CD4-positive, alpha-beta T cell (primary cell): Measurements from ENCODE around the gene RAB8B. TPM values are rescaled to one million over a fixed set of nuclear protein-coding genes. Genes with fewer than 3 reads are reported as not detected.

Source experiments
- ATAC-seq: fragments of 200-7000 bp; cut with Tn5 transposase; one replicate; pipeline ENCODE4 v1.10.0; 2022; ENCODE audit warnings: mild to moderate bottlenecking; ENCODE audit not compliant: poor library complexity
- CTCF ChIA-PET: fragments of 350-600 bp; sonication (Branson Sonifier 250); formaldehyde crosslinking; loops from one replicate; lab custom pipeline; 2021; ENCODE audit warnings: antibody characterized with exemption, inconsistent platforms; lab: Charles Lee
- POLR2A ChIA-PET: fragments of 350-600 bp; sonication (Branson Sonifier 250); formaldehyde crosslinking; loops from one replicate; lab custom pipeline; 2021; ENCODE audit warnings: antibody characterized with exemption, inconsistent platforms; lab: Charles Lee
- DNase-seq, 14 experiments: peaks; one replicate each; pipeline ENCODE4 v3.0.0-alpha.2; 2013 to 2020; ENCODE audit warnings: mixed read lengths in 2 of 14
- H3K27ac ChIP-seq, 2 donors: one replicate each; pipeline versions ENCODE4 v1.5.1 to v1.7.0; 2013; ENCODE audit warnings: low read length in 2 of 2, low read depth in 1 of 2, mild to moderate bottlenecking in 1 of 2
- H3K27me3 ChIP-seq, 2 experiments: 1 replicate in 1 of 2; 2 replicates in 1 of 2; pipeline versions ENCODE4 v1.6.1 to v1.7.0; 2013; ENCODE audit warnings: low read length in 2 of 2, control low read depth in 1 of 2, mild to moderate bottlenecking in 1 of 2, moderate library complexity in 1 of 2; ENCODE audit not compliant: insufficient read depth in 2 of 2, control insufficient read depth in 1 of 2
- H3K36me3 ChIP-seq: one replicate; pipeline ENCODE4 v1.6.1; 2013; ENCODE audit warnings: low read length, control low read depth; ENCODE audit not compliant: insufficient read depth
- H3K4me1 ChIP-seq: one replicate; pipeline ENCODE4 v1.6.1; 2013; ENCODE audit warnings: low read length, control low read depth; ENCODE audit not compliant: insufficient read depth
- H3K4me3 ChIP-seq: one replicate; pipeline ENCODE4 v1.5.1; 2013; ENCODE audit warnings: mild to moderate bottlenecking, low read length, moderate library complexity
- H3K9me3 ChIP-seq, 2 experiments: 1 replicate in 1 of 2; 2 replicates in 1 of 2; pipeline versions ENCODE4 v1.6.1 to v1.7.0; 2013; ENCODE audit warnings: low read length in 2 of 2, mild to moderate bottlenecking in 2 of 2, control low read depth in 1 of 2, moderate library complexity in 1 of 2; ENCODE audit not compliant: control insufficient read depth in 1 of 2, insufficient read depth in 1 of 2
- H3K27ac Mint-ChIP-seq: one replicate; pipeline ENCODE4 v1.8.0; 2020; ENCODE audit warnings: mixed read lengths
- H3K27me3 Mint-ChIP-seq: one replicate; pipeline ENCODE4 v1.8.0; 2021; ENCODE audit warnings: mixed read lengths
- H3K36me3 Mint-ChIP-seq: one replicate; pipeline ENCODE4 v1.8.0; 2021; ENCODE audit warnings: low read depth, mixed read lengths
- H3K4me1 Mint-ChIP-seq: one replicate; pipeline ENCODE4 v1.8.0; 2021; ENCODE audit warnings: low read depth, mixed read lengths
- H3K4me3 Mint-ChIP-seq: one replicate; pipeline ENCODE4 v1.8.0; 2020; ENCODE audit warnings: mild to moderate bottlenecking, mixed read lengths
- H3K9me3 Mint-ChIP-seq: one replicate; pipeline ENCODE4 v1.8.0; 2020; ENCODE audit warnings: mixed read lengths
- CTCF ChIP-seq: fragments of 200-600 bp; IDR thresholded peaks from one replicate; pipeline ENCODE4 v1.8.0; 2022; ENCODE audit warnings: antibody characterized with exemption, mild to moderate bottlenecking
- intact Hi-C, 2 experiments: fragments of 100-400 bp; cut with DNase I in 1 of 2; cut with micrococcal nuclease in 1 of 2; formaldehyde crosslinking; loops; one replicate each; pipeline versions ENCODE4 v1.15.1 to v1.9.0; 2023 to 2025; cut with DNase I, micrococcal nuclease
- total RNA-seq, 174 experiments: library from RNA in 2 of 174; stranded (reverse) in 2 of 174; gene quantifications; one replicate each; pipeline ENCODE4 v1.2.3 and lab custom pipeline; 2021 to 2026

The RAB8B gene
- total RNA-seq, 2 experiments from 2014 or later: 74.5 to 75.2 TPM

GRCh38 chr15:63185206-63185605 is 4.2 kb upstream of the RAB8B start:
- no peak for TF ChIP-seq CTCF
- intact Hi-C loops: loop anchor here in 1 of 2 experiments (10.0 kb wide), 1 partner anchor 910 kb away; the partner anchor contains the start of genes CIAO2A and SNX1
- H3K4me1 Mint-ChIP-seq: peaks cover 16% of the 10 kb centered on the region
- Histone ChIP-seq H3K9me3 (no peaks in the 10 kb centered on the region), H3K36me3 (no peaks in the 10 kb centered on the region), H3K4me1 (peaks cover 6% of the 10 kb centered on the region), H3K27ac (no peak overlapping the region), H3K4me3 (no peak overlapping the region), H3K27me3 (no peaks in the 10 kb centered on the region)
- ChIA-PET POLR2A (interaction anchor here (1.3 kb wide), 1 partner anchor 218 kb away, joined by 3 read pairs; no protein-coding TSS in a partner anchor), CTCF (interaction anchor here (0.8 to 1.1 kb wide), 2 partner anchors 11 to 47 kb away, joined by 3 read pairs; no protein-coding TSS in a partner anchor)
- no peaks in the 10 kb centered on the region for H3K9me3 Mint-ChIP-seq
- H3K27ac Mint-ChIP-seq: no peak overlapping the region
- DNase-seq: no peak
- H3K27me3 Mint-ChIP-seq: no peaks in the 10 kb centered on the region
- no peak for ATAC-seq
- peak overlapping the region; percentile 22 for H3K4me3 Mint-ChIP-seq
- H3K36me3 Mint-ChIP-seq: peaks cover 6% of the 10 kb centered on the region

DNA sequence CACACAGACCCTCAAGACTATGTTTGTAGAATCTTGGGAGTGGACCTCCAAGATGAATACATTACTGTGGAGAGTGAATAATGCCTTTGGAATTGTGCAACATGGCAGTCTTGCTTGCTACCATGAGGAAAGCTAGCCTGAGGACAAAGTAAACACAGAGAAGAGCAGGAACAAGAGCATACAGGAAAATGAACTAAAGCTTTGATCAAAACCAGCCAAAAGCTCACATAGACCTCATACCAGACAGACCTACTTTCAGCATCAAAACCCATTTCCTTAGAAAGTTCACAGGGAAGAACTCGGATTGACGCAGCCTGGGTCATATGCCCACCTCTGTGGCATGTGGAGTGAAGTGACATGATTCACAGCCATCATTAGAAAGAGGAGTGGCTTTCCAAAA is 3.3 kb upstream of the RAB8B start:
- TF ChIP-seq CTCF: no peak
- DNase-seq: no peak
- H3K4me3 Mint-ChIP-seq: peak overlapping the region; percentile 6
- intact Hi-C loops: loop anchor here in 1 of 2 experiments (10.0 kb wide), 1 partner anchor 909 kb away; the partner anchor contains the start of genes CIAO2A and SNX1
- CTCF ChIA-PET: no interaction called here
- peaks cover 25% of the 10 kb centered on the region for H3K4me1 Mint-ChIP-seq
- H3K9me3 ChIP-seq: no peaks in the 10 kb centered on the region
- H3K4me3 ChIP-seq: no peak overlapping the region
- no peaks in the 10 kb centered on the region for H3K9me3 Mint-ChIP-seq
- H3K27ac Mint-ChIP-seq: no peak overlapping the region
- H3K36me3 Mint-ChIP-seq: peaks cover 13% of the 10 kb centered on the region
- H3K27ac ChIP-seq: no peak overlapping the region
- H3K27me3 ChIP-seq: no peaks in the 10 kb centered on the region
- peaks cover 6% of the 10 kb centered on the region for H3K4me1 ChIP-seq
- H3K27me3 Mint-ChIP-seq: no peaks in the 10 kb centered on the region
- ATAC-seq: no peak
- no peaks in the 10 kb centered on the region for H3K36me3 ChIP-seq
- POLR2A ChIA-PET: no interaction called here

DNA sequence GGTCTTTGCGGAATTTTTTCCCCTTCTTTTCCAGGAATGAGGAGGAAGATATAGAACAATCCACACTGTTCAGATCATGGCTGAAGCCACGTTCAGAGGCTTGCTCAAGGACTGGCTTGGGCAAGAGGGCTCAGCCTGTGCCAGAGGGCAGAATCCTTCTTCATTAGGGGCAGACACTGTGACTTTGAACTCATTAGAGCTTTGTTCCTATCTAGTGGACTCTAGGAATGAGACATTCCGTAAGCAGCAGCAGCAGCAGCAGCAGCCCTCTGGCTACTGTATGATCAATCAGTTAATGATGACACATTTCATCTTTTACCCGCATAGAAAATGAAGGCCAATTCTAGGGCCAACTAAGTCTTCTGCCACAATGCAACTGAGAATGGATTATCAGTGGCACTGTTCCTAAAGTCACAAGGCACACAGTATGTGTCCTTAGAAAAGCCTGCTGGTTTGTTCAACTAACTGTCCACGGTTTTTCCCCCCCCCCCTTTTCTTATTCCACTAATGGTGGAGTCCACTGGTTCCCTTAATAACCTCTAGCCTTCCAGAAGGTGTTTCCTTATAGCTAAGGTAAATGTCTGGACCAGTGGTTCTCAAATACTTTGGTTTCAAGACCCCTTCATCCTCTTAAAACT is 1.7 kb upstream of the RAB8B start:
- ATAC-seq (no peak), DNase-seq (no peak)
- ChIA-PET CTCF (interaction anchor here (1.5 kb wide), 1 partner anchor 37 kb away, joined by 3 read pairs; no protein-coding TSS in a partner anchor), POLR2A (interaction anchor here (1.8 kb wide), 1 partner anchor 30 kb away, joined by 9 read pairs; the partner anchor contains the start of gene RPS27L)
- Mint-ChIP-seq H3K27me3 (no peaks in the 10 kb centered on the region), H3K9me3 (no peaks in the 10 kb centered on the region), H3K4me1 (peaks cover 41% of the 10 kb centered on the region), H3K36me3 (peaks cover 13% of the 10 kb centered on the region), H3K27ac (no peak overlapping the region), H3K4me3 (peak overlapping the region; percentile 96)
- Histone ChIP-seq H3K4me3 (no peak overlapping the region), H3K27me3 (no peaks in the 10 kb centered on the region), H3K9me3 (no peaks in the 10 kb centered on the region), H3K4me1 (peaks cover 16% of the 10 kb centered on the region), H3K36me3 (no peaks in the 10 kb centered on the region), H3K27ac (no peak overlapping the region)
- intact Hi-C loops: loop anchor here in 1 of 2 experiments (1.0 to 10.0 kb wide), 2 partner anchors 90 to 907 kb away; partner anchors contain the start of genes APH1B, CIAO2A and SNX1
- no peak for TF ChIP-seq CTCF
